NCI-H146 treated with DMSO at 0.1 percent for 48 hours (cell line): ENCODE results near the gene SPR.

Experiments
- DNase-seq: peaks from one replicate; lab custom pipeline; 2025; ENCODE audit not compliant: unreplicated experiment; lab: John Stamatoyannopoulos, UW

Gene SPR

DNA sequence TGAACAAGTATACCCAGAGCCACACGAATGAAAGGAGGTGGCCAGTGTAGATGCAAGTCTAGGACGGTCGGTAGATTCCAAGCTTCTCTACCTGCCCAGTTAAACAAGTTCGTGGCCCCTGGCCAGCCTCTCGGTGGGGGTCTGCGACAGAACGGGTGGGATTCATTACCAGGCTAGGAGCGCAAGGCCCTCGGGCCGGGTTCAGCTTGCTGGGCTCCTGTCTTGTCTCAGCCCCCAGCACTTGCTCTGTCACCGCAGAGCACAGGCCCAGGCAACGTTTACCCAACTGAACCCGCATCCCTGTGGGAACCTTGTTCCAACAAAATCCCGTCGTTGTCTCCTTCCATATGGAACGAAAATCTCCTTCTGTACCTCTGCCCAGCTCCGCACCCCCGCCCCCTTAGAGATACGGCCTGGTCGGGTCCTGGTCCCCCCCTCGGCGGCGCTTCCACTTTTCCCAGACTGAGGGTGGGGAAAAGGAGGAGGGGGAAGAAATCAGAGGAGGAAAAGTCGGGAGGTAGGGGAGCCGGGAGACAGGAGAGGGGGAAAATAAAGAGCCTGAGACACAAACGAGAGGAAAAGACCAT is 28.2 kb downstream of the SPR start:
- no peak for DNase-seq

DNA sequence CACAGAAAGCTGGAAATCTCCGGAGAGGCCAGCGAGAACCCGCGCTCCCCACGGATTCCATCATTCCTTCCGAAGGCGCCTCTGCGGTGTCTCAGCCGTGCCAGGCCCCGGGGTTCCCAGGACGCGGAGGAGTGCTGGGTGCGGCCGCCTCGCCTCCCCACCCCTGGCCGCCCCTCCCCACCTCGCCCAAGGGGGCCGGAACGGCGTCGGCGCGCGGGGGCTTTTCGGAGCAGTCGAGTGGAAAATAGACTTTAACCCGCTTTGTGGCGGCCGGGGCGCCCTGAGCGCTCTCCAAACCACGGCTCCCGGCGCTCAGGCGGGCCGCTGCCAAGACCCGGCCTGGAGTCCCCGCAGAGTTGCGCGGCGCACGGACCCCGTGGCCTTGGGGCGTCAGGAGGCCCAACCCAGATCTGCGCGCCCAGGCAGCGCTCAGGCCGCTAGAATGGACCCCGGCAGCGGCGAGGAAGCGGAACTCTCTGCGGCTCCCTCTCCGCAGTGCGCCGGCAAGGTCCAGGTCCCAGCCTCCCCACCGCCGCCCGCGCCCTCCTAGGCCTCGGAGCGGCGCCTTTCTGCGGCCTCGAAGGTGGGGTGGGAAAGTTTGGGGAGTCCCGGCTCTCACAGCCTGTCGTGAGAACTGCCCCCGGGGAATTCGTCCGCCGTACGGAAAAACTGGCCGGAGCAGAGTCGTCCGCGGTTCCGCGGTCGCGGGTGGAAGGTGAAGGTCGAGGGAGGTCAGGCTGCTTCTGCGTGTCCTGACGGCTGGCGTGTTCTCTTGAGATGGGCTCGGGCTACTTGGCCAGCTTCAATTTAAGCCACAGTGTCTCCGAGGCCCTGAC is 28.9 kb downstream of the SPR start:
- peak; percentile 29 for DNase-seq

DNA sequence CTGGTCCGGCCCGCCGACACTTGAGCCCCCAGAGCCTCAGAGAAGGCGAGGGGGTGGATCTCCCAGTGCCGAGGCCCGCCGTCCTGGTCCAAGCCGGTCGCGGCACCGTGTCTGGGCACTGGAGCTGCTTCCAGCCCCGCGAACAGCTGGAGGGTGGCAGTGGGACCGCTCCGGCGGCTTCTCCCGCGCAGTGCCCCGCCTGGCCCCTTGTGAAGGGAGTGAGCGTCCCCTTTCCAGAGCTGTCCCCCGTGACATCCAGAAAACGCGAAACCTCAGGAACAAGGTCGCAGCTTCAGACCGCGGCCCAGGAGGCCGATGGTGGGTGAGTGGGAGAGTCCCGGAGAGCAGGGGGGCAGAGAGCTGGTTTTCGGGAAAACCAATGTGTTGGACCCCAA is 29.5 kb downstream of the SPR start:
- DNase-seq: no peak

DNA sequence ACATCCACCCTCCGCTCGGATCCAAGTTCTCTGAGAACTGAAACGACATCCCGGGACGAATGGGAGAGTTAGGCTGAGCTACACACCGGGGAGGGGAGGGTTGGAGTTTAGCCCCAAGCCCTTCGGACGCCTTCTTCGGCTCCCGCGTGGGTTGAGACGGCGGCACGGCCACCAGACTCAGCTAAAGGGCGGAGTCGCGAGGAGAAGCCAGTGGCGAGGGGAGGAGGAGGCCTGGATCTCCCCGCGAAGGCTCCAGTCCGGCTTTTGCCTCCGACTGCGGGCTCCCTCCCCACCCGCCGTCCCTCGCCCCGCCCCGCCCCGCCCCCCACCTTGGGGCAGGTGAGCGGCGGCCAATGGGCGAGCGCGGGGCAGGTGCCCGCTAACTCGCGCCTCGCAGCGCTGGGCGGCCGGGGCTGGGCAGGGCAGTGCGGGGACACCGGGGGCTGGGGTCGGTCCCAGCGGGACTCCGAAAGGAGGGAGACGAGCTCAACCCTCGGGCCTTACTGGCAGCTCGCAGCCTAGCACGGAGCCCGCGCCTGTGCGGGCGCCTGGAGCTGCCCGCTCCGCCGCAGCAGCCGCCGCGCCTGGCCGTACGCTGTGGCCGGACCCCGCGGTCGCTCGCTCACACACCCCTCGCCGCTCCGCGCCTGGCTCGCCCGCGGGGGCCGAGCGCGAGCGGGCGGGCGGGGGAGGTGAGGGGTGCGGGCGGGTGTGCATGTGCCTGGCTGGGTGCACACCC is 30.1 kb downstream of the SPR start, which contains the start of gene EMX1:
TSS of gene EMX1 (plus strand) at position 382 of the 739 bp plus-strand sequence. CDS start at position 716, 334 bp downstream.
- DNase-seq: peak; percentile 78

DNA sequence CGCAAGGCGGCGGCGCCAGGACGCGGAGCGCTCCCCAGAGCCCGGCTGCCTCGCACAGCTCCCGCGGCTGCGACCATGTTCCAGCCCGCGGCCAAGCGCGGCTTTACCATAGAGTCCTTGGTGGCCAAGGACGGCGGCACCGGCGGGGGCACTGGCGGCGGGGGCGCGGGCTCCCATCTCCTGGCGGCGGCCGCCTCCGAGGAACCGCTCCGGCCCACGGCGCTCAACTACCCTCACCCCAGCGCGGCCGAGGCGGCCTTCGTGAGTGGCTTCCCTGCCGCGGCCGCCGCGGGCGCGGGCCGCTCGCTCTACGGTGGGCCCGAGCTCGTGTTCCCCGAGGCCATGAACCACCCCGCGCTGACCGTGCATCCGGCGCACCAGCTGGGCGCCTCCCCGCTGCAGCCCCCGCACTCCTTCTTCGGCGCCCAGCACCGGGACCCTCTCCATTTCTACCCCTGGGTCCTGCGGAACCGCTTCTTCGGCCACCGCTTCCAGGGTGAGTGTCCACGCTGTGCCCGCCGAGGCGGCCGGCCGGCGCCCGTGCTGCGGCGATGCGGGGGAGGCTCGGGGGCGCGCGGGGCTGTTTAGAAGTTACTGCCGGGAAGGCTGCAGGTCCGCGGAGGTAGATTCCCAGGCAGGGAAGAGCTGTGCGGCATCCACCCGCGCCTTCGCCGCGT is 30.8 kb downstream of the SPR start:
- DNase-seq: no peak

DNA sequence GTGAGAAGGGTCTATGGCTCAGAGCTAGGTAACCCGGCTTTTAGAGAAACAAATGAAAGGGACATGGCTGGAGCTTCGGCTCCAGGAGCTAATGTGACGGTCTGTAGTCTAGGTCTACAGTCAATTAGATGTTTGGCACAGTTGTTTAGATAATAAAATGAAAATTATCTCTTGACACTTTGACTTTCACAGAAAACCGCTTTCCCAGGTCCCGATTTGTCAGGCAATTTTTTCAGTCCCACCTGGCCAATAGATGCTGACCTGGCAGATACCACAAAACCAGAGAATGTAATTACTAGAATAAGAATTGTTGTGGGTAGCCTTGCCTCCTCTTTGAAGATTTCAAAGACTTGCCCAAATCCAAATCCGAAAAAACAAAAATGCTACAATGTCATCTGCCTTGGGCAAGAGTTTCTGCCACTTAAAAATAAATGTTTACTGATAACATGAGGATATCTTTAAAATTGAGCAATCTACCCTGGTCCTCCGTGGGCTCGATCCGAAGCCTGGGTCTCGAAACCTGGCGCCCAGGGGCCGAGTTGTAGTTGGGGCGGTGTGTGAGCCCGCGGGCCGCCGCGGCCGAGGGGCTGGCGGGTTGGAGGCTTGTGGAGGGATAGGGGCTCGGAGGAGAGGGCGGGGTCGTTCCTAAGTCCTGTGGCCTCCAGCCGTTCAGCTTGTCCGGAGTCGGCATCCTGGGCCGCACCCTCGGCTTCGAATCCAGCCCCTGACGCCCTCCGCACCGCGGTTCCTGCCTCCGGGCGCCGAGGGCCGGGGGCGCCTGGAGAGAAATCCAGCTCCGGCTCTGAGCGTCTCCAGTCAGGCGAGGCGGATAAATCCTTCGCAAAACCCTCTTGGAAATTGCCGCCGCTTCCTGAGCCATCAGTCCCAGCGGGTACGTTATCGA is 32.5 kb downstream of the SPR start:
- DNase-seq: no peak

DNA sequence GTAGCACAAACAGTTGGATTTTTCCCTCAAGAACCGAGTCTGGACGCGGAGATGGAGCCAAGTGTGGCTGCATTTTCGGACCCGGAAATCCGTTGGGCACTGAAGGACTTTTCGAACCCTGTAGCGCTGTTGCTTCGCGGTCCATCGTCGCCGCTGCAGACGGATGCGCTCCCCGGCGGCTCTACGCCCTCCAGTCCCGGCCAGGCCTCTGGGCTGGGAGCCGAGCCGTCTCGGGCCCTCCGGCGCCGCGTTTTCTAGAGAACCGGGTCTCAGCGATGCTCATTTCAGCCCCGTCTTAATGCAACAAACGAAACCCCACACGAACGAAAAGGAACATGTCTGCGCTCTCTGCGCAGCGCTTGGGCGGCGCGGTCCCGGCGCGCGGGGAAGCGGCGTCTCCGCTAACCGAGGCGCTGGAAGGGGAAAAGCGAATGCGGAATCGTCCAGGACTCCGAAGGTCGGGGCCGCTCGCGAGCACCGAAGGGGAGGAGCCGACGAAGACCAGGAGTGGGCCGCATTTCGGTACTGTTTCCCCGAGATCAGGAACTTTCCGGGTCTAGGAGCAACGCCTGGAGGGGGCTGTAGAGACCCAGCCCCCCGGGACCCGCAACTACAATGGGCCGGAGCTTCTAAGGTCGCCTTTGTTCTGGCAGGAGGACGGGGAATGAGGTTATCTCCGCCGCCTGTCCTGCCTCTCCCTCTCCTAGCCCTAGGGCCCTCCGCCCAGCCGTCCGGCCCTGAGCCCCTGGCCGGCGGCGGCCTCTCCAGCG is 33.3 kb downstream of the SPR start:
- no peak for DNase-seq

DNA sequence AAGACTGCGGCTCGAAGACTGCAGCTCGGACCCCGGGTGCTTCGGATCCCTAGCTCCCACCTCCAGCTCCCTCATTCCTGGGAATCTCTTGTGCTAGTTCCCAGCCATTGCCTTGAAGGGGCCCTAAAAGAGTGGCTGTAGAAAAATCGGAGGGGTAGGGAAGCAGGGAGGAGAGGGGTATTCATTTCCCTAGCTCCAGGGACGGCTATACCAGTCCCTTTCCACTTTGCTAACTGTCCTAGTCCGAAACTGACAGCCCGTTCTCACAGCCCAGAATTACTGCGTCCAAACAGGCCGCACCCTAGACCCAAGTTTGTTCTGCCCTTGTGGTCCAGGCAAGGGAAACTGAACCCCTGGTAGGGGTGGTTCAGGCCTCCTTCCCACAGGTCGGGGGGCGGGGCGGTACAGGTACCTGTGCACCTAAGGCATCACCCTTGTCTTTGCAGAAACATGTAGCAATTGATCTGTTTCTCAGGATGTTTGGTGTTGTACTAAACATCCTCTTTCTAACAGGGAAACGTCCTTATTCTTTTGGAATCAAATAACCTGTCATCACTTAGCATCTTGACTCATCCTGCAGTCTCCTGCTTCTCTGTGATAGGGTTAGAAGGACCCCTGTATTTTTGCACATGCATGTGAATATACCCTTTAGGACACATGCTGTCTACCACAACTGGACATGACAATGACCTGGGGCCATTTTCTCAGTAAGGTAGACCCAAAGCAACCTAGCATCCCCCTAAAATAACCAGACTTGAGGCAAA is 34.1 kb downstream of the SPR start:
- no peak for DNase-seq

DNA sequence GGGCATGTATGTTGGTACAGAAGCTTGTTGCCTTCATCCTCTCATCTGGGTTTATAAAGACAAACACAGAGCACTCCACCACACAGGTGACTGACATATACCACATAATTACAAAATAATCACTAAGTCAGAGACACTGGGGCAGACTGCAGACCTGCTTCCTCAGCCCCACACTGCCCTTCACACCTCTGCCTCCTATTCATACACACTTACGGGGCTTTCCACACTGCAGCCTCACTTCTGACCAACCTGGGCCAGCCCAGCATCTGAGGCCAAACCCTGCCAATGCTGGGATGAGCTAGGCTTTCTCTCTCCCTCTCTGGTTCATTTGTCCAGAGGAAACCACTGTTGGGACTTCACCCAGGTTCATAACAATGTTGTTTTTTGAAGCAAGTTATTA is 34.6 kb downstream of the SPR start:
- DNase-seq: no peak

DNA sequence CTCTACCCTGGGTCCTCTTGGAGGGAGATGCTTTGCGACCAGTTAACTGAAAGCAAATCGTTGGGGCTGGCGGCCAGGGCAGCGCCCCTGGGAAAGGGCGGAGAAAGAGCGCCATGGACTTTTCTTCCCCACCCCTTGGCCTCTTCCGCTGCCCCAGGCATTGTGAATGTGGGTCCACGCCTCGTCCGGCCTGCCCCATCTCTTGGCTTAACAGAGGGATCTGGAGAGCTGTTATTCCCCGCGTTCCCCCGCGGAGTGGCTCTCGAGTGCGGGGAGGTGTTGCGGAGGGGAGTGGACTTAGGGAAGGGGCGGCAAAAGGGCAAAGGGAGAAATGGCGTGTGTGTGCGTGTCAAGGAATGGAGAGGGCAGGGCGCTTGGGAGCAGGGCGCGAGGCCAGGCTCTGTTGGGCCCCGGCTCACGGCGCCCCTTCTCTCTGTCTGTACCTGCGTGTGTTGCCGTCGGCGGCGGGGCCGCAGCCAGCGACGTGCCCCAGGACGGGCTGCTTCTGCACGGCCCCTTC is 36.7 kb downstream of the SPR start:
- no peak for DNase-seq

DNA sequence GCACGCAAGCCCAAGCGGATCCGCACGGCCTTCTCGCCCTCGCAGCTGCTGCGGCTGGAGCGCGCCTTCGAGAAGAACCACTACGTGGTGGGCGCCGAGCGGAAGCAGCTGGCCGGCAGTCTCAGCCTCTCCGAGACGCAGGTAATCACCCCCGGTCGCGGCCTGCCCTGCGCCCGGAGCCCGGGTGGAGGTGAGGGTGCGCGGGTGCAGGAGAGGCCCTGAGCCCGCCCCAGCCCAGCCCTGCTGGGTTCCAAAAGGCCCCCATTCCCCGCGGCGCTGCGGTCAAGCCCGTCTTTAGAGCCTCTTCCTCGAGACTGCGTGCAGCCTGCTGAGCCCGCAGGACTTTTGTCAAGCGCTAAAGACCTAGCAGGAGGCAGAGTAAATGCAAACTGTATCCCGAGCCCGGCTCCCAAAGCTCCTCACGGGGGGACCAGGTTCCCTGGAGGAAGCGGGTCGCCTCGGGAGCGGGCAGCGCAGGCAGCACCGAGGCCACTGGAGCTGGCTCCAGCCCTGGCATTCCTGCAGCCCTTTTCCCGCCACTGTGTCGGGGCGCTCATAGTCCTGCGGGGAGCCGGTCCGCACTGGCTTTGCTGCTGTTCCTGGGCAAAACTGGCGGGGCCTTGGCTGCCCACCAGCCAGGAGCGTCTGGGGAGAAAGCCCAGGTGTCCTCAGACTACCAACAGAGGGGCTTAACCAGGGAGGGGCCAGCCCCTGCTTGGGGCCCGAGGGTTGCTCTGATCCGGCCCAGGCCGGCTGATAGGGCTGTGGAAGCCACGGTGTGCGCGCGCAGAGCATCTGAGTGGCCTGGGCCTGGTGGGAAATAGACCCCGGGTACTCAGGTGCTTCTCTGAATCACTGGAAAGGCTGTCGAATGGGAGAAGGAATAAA is 37.4 kb downstream of the SPR start:
- no peak for DNase-seq

DNA sequence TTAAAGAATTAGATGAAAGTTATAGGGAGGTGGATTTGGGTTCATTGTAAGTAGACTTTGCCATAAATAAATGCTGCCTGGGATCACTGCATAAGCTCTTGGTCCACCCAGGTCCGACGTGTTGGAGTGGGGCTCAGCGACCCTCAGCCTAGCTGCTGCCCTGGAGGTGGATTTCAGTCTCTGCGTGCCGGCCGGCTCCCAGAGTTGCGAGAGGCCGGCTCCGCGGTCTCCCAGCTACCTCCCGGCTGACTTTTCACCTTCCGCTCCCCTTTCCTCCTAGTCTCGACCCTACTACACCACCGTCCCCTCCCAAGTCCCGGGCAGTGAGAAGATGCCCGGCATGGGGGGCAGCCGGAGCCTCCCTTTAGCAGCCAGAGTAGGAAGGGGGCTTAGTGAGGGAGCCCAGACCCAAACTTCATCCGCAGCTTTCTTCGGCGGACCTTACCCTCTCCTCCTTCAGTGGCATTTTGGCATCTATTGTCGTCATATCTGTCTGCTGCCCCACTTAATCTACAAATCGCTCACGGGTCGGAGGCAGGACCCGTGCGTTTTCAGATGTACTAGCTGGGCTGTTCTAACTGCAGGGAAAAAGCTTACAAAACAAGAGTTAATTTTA is 38.2 kb downstream of the SPR start:
- no peak for DNase-seq

DNA sequence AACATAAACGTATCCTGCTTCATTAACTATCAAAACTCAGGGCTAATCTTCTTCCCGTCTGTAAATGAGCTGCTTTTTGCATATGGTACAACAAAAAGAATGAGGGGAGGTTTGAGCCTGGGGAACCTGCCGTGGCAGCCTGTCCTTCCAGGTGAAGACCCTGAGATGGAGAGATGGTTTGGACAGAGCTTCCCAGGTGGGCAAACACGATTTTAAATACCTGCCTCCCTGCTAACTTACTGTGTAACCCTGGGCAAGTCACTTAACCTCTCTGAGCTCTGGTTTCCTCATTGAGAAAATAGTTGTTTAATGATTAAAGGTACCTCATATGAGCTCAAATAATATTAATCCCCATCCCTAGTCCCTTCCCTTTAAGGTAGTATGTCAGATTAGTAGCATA is 39.2 kb downstream of the SPR start:
- no peak for DNase-seq

DNA sequence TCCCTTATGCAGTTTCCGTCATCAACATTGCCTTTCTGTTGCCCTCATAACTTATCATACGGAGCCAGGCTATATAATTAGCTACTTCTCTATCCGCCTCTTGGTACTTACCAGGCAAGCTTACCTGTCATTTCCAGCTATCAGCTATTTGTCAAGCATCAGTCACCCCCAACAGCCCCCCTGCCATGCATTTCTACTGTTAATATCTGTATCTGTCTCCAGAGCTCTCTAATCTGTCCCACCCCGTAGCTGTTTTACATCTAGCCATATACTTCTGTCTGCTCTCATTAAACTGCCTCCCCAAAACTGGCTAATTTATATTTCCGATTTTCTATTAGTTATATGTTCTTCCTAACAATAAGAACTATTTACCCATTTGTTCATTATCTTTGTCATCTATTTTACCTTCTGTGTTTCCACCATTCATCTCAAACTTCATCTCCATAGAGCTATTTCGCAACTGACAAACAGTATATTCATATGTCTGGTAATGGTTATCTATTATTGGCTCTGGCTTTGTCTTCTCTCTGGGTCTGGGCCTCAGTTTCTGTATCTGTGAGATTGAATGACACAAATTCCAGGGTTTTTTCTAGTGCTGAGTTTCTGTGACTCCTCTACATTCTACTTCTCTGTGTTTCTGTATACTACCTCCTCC is 39.7 kb downstream of the SPR start:
- no peak for DNase-seq

DNA sequence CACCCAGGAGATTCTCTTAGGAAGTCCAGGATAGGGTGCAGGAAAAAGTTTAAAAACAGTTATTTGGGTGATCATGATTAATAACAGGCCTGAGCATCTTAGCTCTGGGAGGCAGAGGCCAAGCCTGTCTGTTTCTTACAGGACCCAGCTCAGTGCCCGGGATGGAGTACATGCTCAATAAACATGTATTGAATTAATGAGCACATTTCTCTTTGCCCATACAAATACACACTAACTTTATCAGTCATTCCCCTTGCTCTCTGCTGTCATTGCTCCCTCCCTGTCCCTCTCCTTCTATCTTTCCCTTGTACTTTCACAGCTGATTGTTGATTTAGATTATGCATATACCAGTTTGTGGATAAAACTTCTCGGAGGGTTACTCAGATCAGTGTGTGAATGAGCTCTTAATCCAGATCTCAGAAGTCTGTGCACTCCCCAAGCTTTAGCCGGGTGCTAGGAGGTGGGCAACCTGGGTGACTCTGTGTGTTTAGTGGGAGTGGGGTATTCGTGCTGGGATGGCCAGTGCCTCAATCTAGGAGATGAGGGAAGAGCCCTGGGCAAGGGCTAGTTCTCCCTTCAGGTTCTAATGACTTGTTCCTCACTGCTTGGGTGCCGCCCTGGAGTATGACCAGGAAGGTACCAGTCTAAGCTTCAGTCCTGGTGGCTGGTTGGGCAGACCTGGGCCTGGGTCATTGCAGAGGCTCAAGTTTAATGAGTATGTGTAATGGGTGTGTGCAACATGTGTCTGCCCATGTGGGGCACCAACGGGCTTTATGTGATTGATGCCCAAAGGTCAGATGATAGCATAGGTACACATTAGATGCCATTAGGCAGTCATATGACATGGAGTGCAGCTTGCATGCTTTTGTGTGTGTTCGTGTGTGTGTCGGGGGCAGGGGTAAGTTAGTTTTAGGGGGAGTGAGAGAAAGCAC is 40.7 kb downstream of the SPR start:
- no peak for DNase-seq

DNA sequence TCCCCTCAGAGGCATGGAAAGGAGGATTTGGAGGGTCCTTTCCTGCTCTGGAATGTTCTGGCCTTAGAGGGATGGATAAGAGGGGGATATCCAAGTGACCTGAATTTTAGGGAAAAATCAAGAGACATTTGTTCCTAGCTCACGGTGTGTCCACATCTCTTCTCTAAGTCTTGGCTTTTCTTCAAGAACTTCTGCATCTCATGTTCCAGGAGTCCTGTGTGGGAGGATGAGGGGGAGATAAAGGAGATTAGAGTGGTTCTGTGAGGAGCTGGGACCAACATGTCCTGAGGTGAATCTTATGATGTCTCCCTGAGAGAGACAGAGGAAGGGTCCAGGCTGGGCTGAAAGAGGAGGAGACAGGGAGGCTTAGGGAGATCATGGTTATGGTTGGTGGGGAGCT is 41.8 kb downstream of the SPR start:
- DNase-seq: no peak
